HCT116 (cell line): ENCODE results near the gene RRAGD. TPM values are rescaled to one million over a fixed set of nuclear protein-coding genes. Genes with fewer than 3 reads are reported as not detected.

Source experiments
- ATAC-seq: fragments of 200-7000 bp; cut with Tn5 transposase; 2 replicates; pipeline ENCODE4 v1.9.1; 2020; ENCODE audit warnings: mild to moderate bottlenecking, moderate library complexity
- Bru-seq: library from RNA; stranded (reverse); fragments of 400-500 nt; gene quantifications from one replicate; lab custom pipeline; 2021; lab: Mats Ljungman, UMichigan
- BruChase-seq, 2 experiments: library from RNA; stranded (reverse); fragments of 400-500 nt; gene quantifications; one replicate each; lab custom pipeline; 2021; lab: Mats Ljungman, UMichigan
- BruUV-seq: library from RNA; stranded (reverse); fragments of 400-500 nt; replicated peaks from 2 replicates; lab custom pipeline; 2021; lab: Mats Ljungman, UMichigan
- CTCF ChIA-PET: fragments of 300-600 bp; sonication (Branson Sonifier 250); formaldehyde crosslinking; loops from one replicate; lab custom pipeline; 2021; ENCODE audit warnings: antibody characterized with exemption; lab: Charles Lee
- POLR2A ChIA-PET: fragments of 300-600, 350-600 bp; sonication (Branson Sonifier 250); formaldehyde crosslinking; loops from one replicate; lab custom pipeline; 2021; ENCODE audit warnings: antibody characterized with exemption; lab: Charles Lee
- RAD21 ChIA-PET, 2 experiments: fragments of 300-600 bp; sonication (Branson Sonifier 250); formaldehyde crosslinking; loops; one replicate each; lab custom pipeline; 2023; ENCODE audit warnings: low total read pairs in 2 of 2; ENCODE audit not compliant: uncharacterized antibody in 2 of 2, unreplicated experiment in 2 of 2, low non-redundant PET in 1 of 2; lab: Charles Lee
- DNase-seq: peaks from one replicate; pipeline ENCODE4 v3.0.0-alpha.2; 2010; ENCODE audit warnings: low read depth, low spot score
- H2AFZ ChIP-seq: fragments of 200-600 bp; shearing (Covaris generic), sonication (generic); 2 replicates; pipeline ENCODE4 v1.6.1; 2017; ENCODE audit warnings: low read depth, mixed run types, mixed read lengths, antibody characterized with exemption, low read length; ENCODE audit not compliant: poor library complexity, severe bottlenecking
- H3K27ac ChIP-seq: 2 replicates; pipeline ENCODE4 v1.5.1; 2012; ENCODE audit warnings: low read depth, low read length
- H3K27me3 ChIP-seq: fragments of 200-600 bp; sonication (generic); 2 replicates; pipeline ENCODE4 v1.6.1; 2016; ENCODE audit warnings: mixed run types, low read length, mixed read lengths; ENCODE audit not compliant: insufficient read depth
- H3K36me3 ChIP-seq, 2 experiments: fragments of 200-500 bp in 1 of 2; fragments of 200-600 bp in 1 of 2; sonication (Bioruptor generic) in 1 of 2; sonication (generic) in 1 of 2; 2 replicates each; pipeline versions ENCODE4 v1.5.1 to v1.6.1; 2014 to 2016; ENCODE audit warnings: low read length in 2 of 2, inconsistent platforms in 1 of 2, mixed read lengths in 1 of 2, mixed run types in 1 of 2; ENCODE audit not compliant: insufficient read depth in 2 of 2, control insufficient read depth in 1 of 2
- H3K4me1 ChIP-seq, 2 experiments: fragments of 200-600 bp in 1 of 2; sonication (generic) in 1 of 2; 2 replicates each; pipeline versions ENCODE4 v1.5.1 to v1.6.1; 2012 to 2017; ENCODE audit warnings: low read length in 2 of 2, inconsistent platforms in 1 of 2, mild to moderate bottlenecking in 1 of 2, mixed read lengths in 1 of 2, mixed run types in 1 of 2, moderate library complexity in 1 of 2; ENCODE audit not compliant: insufficient read depth in 2 of 2, control insufficient read depth in 1 of 2
- H3K4me2 ChIP-seq: fragments of 200-600 bp; sonication (generic); 2 replicates; pipeline ENCODE4 v1.6.1; 2017; ENCODE audit warnings: mixed run types, low read length, mixed read lengths
- H3K4me3 ChIP-seq, 2 experiments: fragments of 200-600 bp in 1 of 2; sonication (generic) in 1 of 2; replicated peaks in 1 of 2; 2 replicates each; pipeline ENCODE4 v1.5.1; 2011 to 2016; ENCODE audit warnings: low read length in 2 of 2, control low read depth in 1 of 2, low read depth in 1 of 2, mild to moderate bottlenecking in 1 of 2, mixed read lengths in 1 of 2, mixed run types in 1 of 2
- H3K79me2 ChIP-seq: fragments of 200-600 bp; sonication (generic); 2 replicates; pipeline ENCODE4 v1.6.1; 2017; ENCODE audit warnings: mild to moderate bottlenecking, mixed run types, low read length, moderate library complexity, mixed read lengths; ENCODE audit not compliant: insufficient read depth
- H3K9ac ChIP-seq: fragments of 200-600 bp; sonication (generic); 2 replicates; pipeline ENCODE4 v1.6.1; 2016; ENCODE audit warnings: low read length, mixed read lengths
- H3K9me2 ChIP-seq: fragments of 200-600 bp; sonication (generic), shearing (Covaris generic); 2 replicates; pipeline ENCODE4 v1.6.1; 2017; ENCODE audit warnings: mixed run types, mild to moderate bottlenecking, moderate library complexity; ENCODE audit not compliant: insufficient read depth
- H3K9me3 ChIP-seq, 2 experiments: fragments of 200-500 bp in 1 of 2; fragments of 200-600 bp in 1 of 2; sonication (Bioruptor generic) in 1 of 2; sonication (generic) in 1 of 2; 2 replicates each; pipeline ENCODE4 v1.6.1; 2014 to 2017; ENCODE audit warnings: low read length in 2 of 2, mixed read lengths in 2 of 2, inconsistent platforms in 1 of 2, low read depth in 1 of 2, mild to moderate bottlenecking in 1 of 2, mixed run types in 1 of 2, moderate library complexity in 1 of 2; ENCODE audit not compliant: control insufficient read depth in 1 of 2, insufficient read depth in 1 of 2
- H4K20me1 ChIP-seq: fragments of 200-600 bp; sonication (generic), shearing (Covaris generic); 2 replicates; pipeline ENCODE4 v1.6.1; 2017; ENCODE audit warnings: mixed run types, mild to moderate bottlenecking, moderate library complexity; ENCODE audit not compliant: insufficient read depth
- CBX3 ChIP-seq: IDR thresholded peaks from 2 replicates; pipeline ENCODE4 v1.6.1; 2012; ENCODE audit warnings: low read depth
- ELF1 ChIP-seq: IDR thresholded peaks from 2 replicates; pipeline ENCODE4 v1.6.1; 2012; ENCODE audit warnings: low read depth, borderline replicate concordance
- MAX ChIP-seq: IDR thresholded peaks from 2 replicates; pipeline ENCODE4 v1.6.1; 2012
- POLR2AphosphoS5 ChIP-seq: IDR thresholded peaks from 2 replicates; pipeline ENCODE4 v1.6.1; 2011; ENCODE audit warnings: mild to moderate bottlenecking, low read depth, low read length, moderate library complexity
- RAD21 ChIP-seq: IDR thresholded peaks from 2 replicates; pipeline ENCODE4 v1.6.1; 2012; ENCODE audit warnings: low read depth, mild to moderate bottlenecking
- REST ChIP-seq: IDR thresholded peaks from 2 replicates; pipeline ENCODE4 v1.6.1; 2012; ENCODE audit warnings: low read depth
- SIN3A ChIP-seq: IDR thresholded peaks from 2 replicates; pipeline ENCODE4 v1.6.1; 2012; ENCODE audit warnings: low read depth
- SRF ChIP-seq: IDR thresholded peaks from 2 replicates; pipeline ENCODE4 v1.6.1; 2012; ENCODE audit warnings: low read depth
- ZBTB33 ChIP-seq: IDR thresholded peaks from 2 replicates; pipeline ENCODE4 v1.6.1; 2011; ENCODE audit warnings: mild to moderate bottlenecking, low read length, moderate library complexity; ENCODE audit not compliant: insufficient replicate concordance; ENCODE audit errors: extremely low read depth
- ZFX ChIP-seq: fragments of 450-650 bp; IDR thresholded peaks from 2 replicates; pipeline ENCODE4 v1.6.1; 2017
- intact Hi-C: fragments of 100-400 bp; cut with micrococcal nuclease; formaldehyde crosslinking; loops from 2 replicates; pipeline ENCODE4 v1.10.0; 2022
- long read RNA-seq: library from polyadenylated mRNA; unstranded; transcript quantifications from one replicate; pipeline ENCODE4 v2.0.0, GENCODE V29; 2021; ENCODE audit not compliant: unreplicated experiment
- polyA plus RNA-seq: library from polyadenylated mRNA; unstranded; fragments of >200 nt; gene quantifications from 2 replicates; pipeline ENCODE4 v1.2.1, GENCODE V29; 2012; ENCODE audit warnings: missing spikeins
- total RNA-seq: library from RNA; stranded (reverse); gene quantifications from one replicate; pipeline ENCODE4 v1.2.1, GENCODE V29; 2021; ENCODE audit not compliant: unreplicated experiment

RRAGD gene
- total RNA-seq (15.9 TPM), Bru-seq, nascent RNA (percentile 52 among the genes with signal in this experiment), BruChase-seq, experiment 1, labeled RNA remaining after a 6-hour chase (percentile 68 among the genes with signal in this experiment), BruChase-seq, experiment 2, labeled RNA remaining after a 2-hour chase (percentile 53 among the genes with signal in this experiment)
- polyA plus RNA-seq = 7.7 and 7.8 TPM in 2 replicates
- long read RNA-seq, full-length matches to known transcripts = 24 of 31 reads
- long read RNA-seq, partial matches to known transcripts = 0 of 31 reads
- long read RNA-seq, other reads (novel, unspliced or antisense) = 7 of 31 reads

GRCh38 chr6:89412071-89413005 lies at the start of gene RRAGD:
TSS of gene RRAGD (minus strand) at chr6:89412273. CDS start at chr6:89411993, 280 bp downstream.
- POLR2A ChIA-PET = no interaction called here
- RAD21 ChIA-PET = no interaction called here
- H3K36me3 ChIP-seq = no peaks in the 10 kb centered on the region
- peak; percentile 57 for TF ChIP-seq POLR2AphosphoS5
- TF ChIP-seq ZFX = peak; percentile 46; the same call in 1 of the 2 replicates
- no peak for TF ChIP-seq ZBTB33
- TF ChIP-seq MAX = peak; percentile 51; the same call in 1 of the 2 replicates
- no peak for TF ChIP-seq RAD21
- no peak for TF ChIP-seq REST
- TF ChIP-seq CBX3 = no peak
- TF ChIP-seq SIN3A = no peak; the same call in 1 of the 2 replicates
- no peak for TF ChIP-seq SRF
- no peak for TF ChIP-seq ELF1
- CTCF ChIA-PET = no interaction called here
- peaks cover 10 to 20% of the 10 kb centered on the region in 2 experiments; a peak in 3 of 4 replicates for H3K4me1 ChIP-seq
- peak within 1 kb of the TSS; percentile 56 for H3K9ac ChIP-seq
- BruUV-seq = no TSS peak
- no peaks in the 10 kb centered on the region for H3K27me3 ChIP-seq
- intact Hi-C loops = no loop called here
- peak; percentile 88 for ATAC-seq
- no peaks in the 10 kb centered on the region for H3K79me2 ChIP-seq
- peak within 1 kb of the TSS; percentile 32; the same call in 1 of the 2 replicates for H3K27ac ChIP-seq
- H3K9me2 ChIP-seq = no peaks in the 10 kb centered on the region
- H4K20me1 ChIP-seq = no peaks in the 10 kb centered on the region
- DNase-seq = peak; percentile 4
- peak within 1 kb of the TSS; percentile 91 for H2AFZ ChIP-seq
- H3K4me3 ChIP-seq = peak within 1 kb of the TSS; percentile 51 to 64
- peak within 1 kb of the TSS; percentile 92 for H3K4me2 ChIP-seq
- no peaks in the 10 kb centered on the region for H3K9me3 ChIP-seq
